Measurements from ENCODE around the gene BRF1. TPM values are rescaled to one million over a fixed set of nuclear protein-coding genes. Genes with fewer than 3 reads are reported as not detected.

BRF1 gene
- total RNA-seq, 2 experiments from 2014 or later = 23.7 to 26.4 TPM

- CTCF ChIA-PET (ENCODE audit: unreplicated experiment) = no interaction called here
- peaks cover 5% of the 10 kb centered on the region; the same call in 1 of the 2 replicates for H4K20me1 ChIP-seq (ENCODE audit: insufficient read depth, low read length)
Observed at GRCh38 chr14:105333020-105333490, 32.3 kb upstream of the BRF1 start.

GRCh38 chr14:105332350-105332874, 31.6 kb upstream of the BRF1 start:
- TF ChIP-seq CTCF (conservative IDR thresholded peaks at IDR 0.05; ENCODE audit: low read length) = no peak
- TF ChIP-seq EZH2phosphoT487 (IDR thresholded peaks at IDR 0.05; ENCODE audit: borderline replicate concordance, low read depth, low read length) = no peak
- DNase-seq (ENCODE audit: low spot score) = no peak
- Histone ChIP-seq H2AFZ (ENCODE audit: low read length) (no peak overlapping the region), H3K4me1 (ENCODE audit: insufficient read depth, low read length, poor library complexity, severe bottlenecking) (no peaks in the 10 kb centered on the region), H3K79me2 (ENCODE audit: insufficient read depth, low read depth, low read length) (no peaks in the 10 kb centered on the region), H3K4me3 (ENCODE audit: low read depth, low read length, poor library complexity, severe bottlenecking) (no peak overlapping the region), H3K36me3 (ENCODE audit: insufficient read depth, low read length) (no peaks in the 10 kb centered on the region), H3K9me3 (ENCODE audit: low read length) (no peaks in the 10 kb centered on the region), H3K27ac (ENCODE audit: low read depth, low read length, poor library complexity, severe bottlenecking) (no peak overlapping the region), H3K9me2 (ENCODE audit: insufficient read depth, low read length) (no peaks in the 10 kb centered on the region), H3K4me2 (ENCODE audit: low read length) (no peak overlapping the region), H4K20me1 (ENCODE audit: insufficient read depth, low read length) (peaks cover 5% of the 10 kb centered on the region; the same call in 1 of the 2 replicates)
- ChIA-PET CTCF (ENCODE audit: unreplicated experiment) (no interaction called here), POLR2A (no interaction called here)
- intact Hi-C loops (cut with micrococcal nuclease; ENCODE audit: unreplicated experiment) = no loop called here
- BruUV-seq (replicated peaks) = no TSS peak

More at GRCh38 chr14:105333020-105333490, 32.3 kb upstream of the BRF1 start:
- no peak for DNase-seq (ENCODE audit: low spot score)
- Histone ChIP-seq H3K27ac (ENCODE audit: low read depth, low read length, poor library complexity, severe bottlenecking) (no peak overlapping the region), H3K4me1 (ENCODE audit: insufficient read depth, low read length, poor library complexity, severe bottlenecking) (no peaks in the 10 kb centered on the region), H3K4me3 (ENCODE audit: low read depth, low read length, poor library complexity, severe bottlenecking) (no peak overlapping the region), H3K9me3 (ENCODE audit: low read length) (no peaks in the 10 kb centered on the region), H2AFZ (ENCODE audit: low read length) (no peak overlapping the region), H3K9me2 (ENCODE audit: insufficient read depth, low read length) (no peaks in the 10 kb centered on the region), H3K79me2 (ENCODE audit: insufficient read depth, low read depth, low read length) (no peaks in the 10 kb centered on the region), H3K36me3 (ENCODE audit: insufficient read depth, low read length) (no peaks in the 10 kb centered on the region), H3K4me2 (ENCODE audit: low read length) (no peak overlapping the region)
- POLR2A ChIA-PET = no interaction called here
- intact Hi-C loops (cut with micrococcal nuclease; ENCODE audit: unreplicated experiment) = no loop called here
- TF ChIP-seq EZH2phosphoT487 (IDR thresholded peaks at IDR 0.05; ENCODE audit: borderline replicate concordance, low read depth, low read length) (no peak), CTCF (conservative IDR thresholded peaks at IDR 0.05; ENCODE audit: low read length) (no peak)
- BruUV-seq (replicated peaks) = no TSS peak

- Histone ChIP-seq H3K36me3 (ENCODE audit: insufficient read depth, low read length) (no peaks in the 10 kb centered on the region), H3K4me1 (ENCODE audit: insufficient read depth, low read length, poor library complexity, severe bottlenecking) (no peaks in the 10 kb centered on the region), H3K79me2 (ENCODE audit: insufficient read depth, low read depth, low read length) (no peaks in the 10 kb centered on the region), H2AFZ (ENCODE audit: low read length) (no peak overlapping the region), H3K4me3 (ENCODE audit: low read depth, low read length, poor library complexity, severe bottlenecking) (no peak overlapping the region), H4K20me1 (ENCODE audit: insufficient read depth, low read length) (peaks cover 5% of the 10 kb centered on the region; the same call in 1 of the 2 replicates), H3K9me2 (ENCODE audit: insufficient read depth, low read length) (no peaks in the 10 kb centered on the region), H3K9me3 (ENCODE audit: low read length) (no peaks in the 10 kb centered on the region), H3K27ac (ENCODE audit: low read depth, low read length, poor library complexity, severe bottlenecking) (no peak overlapping the region), H3K4me2 (ENCODE audit: low read length) (no peak overlapping the region)
- no peak for DNase-seq (ENCODE audit: low spot score)
- TF ChIP-seq EZH2phosphoT487 (IDR thresholded peaks at IDR 0.05; ENCODE audit: borderline replicate concordance, low read depth, low read length) (no peak), CTCF (conservative IDR thresholded peaks at IDR 0.05; ENCODE audit: low read length) (no peak)
- BruUV-seq (replicated peaks) = no TSS peak
- ChIA-PET CTCF (ENCODE audit: unreplicated experiment) (no interaction called here), POLR2A (no interaction called here)
- intact Hi-C loops (cut with micrococcal nuclease; ENCODE audit: unreplicated experiment) = no loop called here
Observed at GRCh38 chr14:105331575-105332349, 31.0 kb upstream of the BRF1 start.

Data from OCI-LY7 (cell line).